ENCODE measurements around the gene TBK1.

GRCh38 chr12:64486657-64487056 lies 34.7 kb downstream of the TBK1 start:
- no peak for TF ChIP-seq CTCF (conservative IDR thresholded peaks at IDR 0.05)
- no peak for TF ChIP-seq EZH2 (IDR thresholded peaks at IDR 0.05; ENCODE audit: low read depth)
